Endodermal cell (in vitro differentiated cells): ENCODE results near the gene CYP2W1. TPM values are rescaled to one million over a fixed set of nuclear protein-coding genes. Genes with fewer than 3 reads are reported as not detected.

Experiments
- DNase-seq: peaks from one replicate; pipeline ENCODE4 v3.0.0-alpha.2; 2017
- H3K27ac ChIP-seq: 2 replicates; pipeline ENCODE4 v1.5.1; 2013; ENCODE audit warnings: mild to moderate bottlenecking, low read depth, low read length, moderate library complexity
- H3K27me3 ChIP-seq: 2 replicates; pipeline ENCODE4 v1.6.1; 2013; ENCODE audit warnings: mild to moderate bottlenecking, low read length, moderate library complexity; ENCODE audit not compliant: insufficient read depth, control insufficient read depth, poor library complexity, severe bottlenecking
- H3K36me3 ChIP-seq: 2 replicates; pipeline ENCODE4 v1.7.0; 2013; ENCODE audit warnings: mild to moderate bottlenecking, low read length, moderate library complexity; ENCODE audit not compliant: control insufficient read depth, insufficient read depth
- H3K4me1 ChIP-seq: one replicate; pipeline ENCODE4 v1.7.0; 2013; ENCODE audit warnings: low read length; ENCODE audit not compliant: control insufficient read depth, insufficient read depth
- H3K4me3 ChIP-seq: 2 replicates; pipeline ENCODE4 v1.5.1; 2013; ENCODE audit warnings: mild to moderate bottlenecking, low read length, moderate library complexity
- H3K9ac ChIP-seq: 2 replicates; pipeline ENCODE4 v1.6.1; 2013; ENCODE audit warnings: mild to moderate bottlenecking, low read length, moderate library complexity; ENCODE audit not compliant: poor library complexity, severe bottlenecking; ENCODE audit errors: extremely low read depth
- H3K9me3 ChIP-seq: 2 replicates; pipeline ENCODE4 v1.6.1; 2013; ENCODE audit warnings: mild to moderate bottlenecking, low read length, moderate library complexity; ENCODE audit not compliant: control insufficient read depth
- H3K27ac Mint-ChIP-seq: 2 replicates; pipeline ENCODE4 v1.8.0; 2020; ENCODE audit warnings: mixed read lengths
- H3K27me3 Mint-ChIP-seq: 2 replicates; pipeline ENCODE4 v1.8.0; 2021; ENCODE audit warnings: mild to moderate bottlenecking, mixed read lengths; ENCODE audit not compliant: insufficient read depth
- H3K36me3 Mint-ChIP-seq: 2 replicates; pipeline ENCODE4 v1.8.0; 2020; ENCODE audit warnings: low read depth, mixed read lengths
- H3K4me1 Mint-ChIP-seq: 2 replicates; pipeline ENCODE4 v1.8.0; 2020; ENCODE audit warnings: mixed read lengths
- H3K4me3 Mint-ChIP-seq: 2 replicates; pipeline ENCODE4 v1.8.0; 2020; ENCODE audit warnings: mild to moderate bottlenecking, moderate library complexity, mixed read lengths
- H3K9me3 Mint-ChIP-seq: 2 replicates; pipeline ENCODE4 v1.8.0; 2020; ENCODE audit warnings: mild to moderate bottlenecking, mixed read lengths
- WGBS, 2 experiments: methylation state at CpG; one replicate each; pipeline versions ENCODE4 v1.1.5 to v1.1.7; 2013; ENCODE audit warnings: missing lambda C conversion rate in 2 of 2, mixed read lengths in 1 of 2; ENCODE audit not compliant: insufficient coverage in 1 of 2, insufficient read length in 1 of 2; 5-methylcytosine and 5-hydroxymethylcytosine counted together
- total RNA-seq, 2 donors: library from RNA; stranded (reverse); fragmentation: NEBNext Ultra II Directional in 1 of 2; extraction: Animal tissue kit (Norgen Biotek cat#: 25700) in 1 of 2; gene quantifications; 2 replicates in 1 of 2; 3 replicates in 1 of 2; pipeline ENCODE4 v1.2.1, GENCODE V29; 2021
- TF ChIP-seq, protein P1 (sequence below): fragments of 200-600 bp; sonication (generic); conservative IDR thresholded peaks from 2 replicates; pipeline ENCODE4 v1.5.0; 2021; ENCODE audit warnings: antibody characterized with exemption, mild to moderate bottlenecking

CYP2W1 gene
- total RNA-seq, 2 donors from 2014 or later, result not detected

- no peaks in the 10 kb centered on the region for H3K4me1 ChIP-seq
- H3K36me3 ChIP-seq, result peaks cover 13% of the 10 kb centered on the region
- no peak overlapping the region for H3K27ac Mint-ChIP-seq
- no peaks in the 10 kb centered on the region for H3K27me3 Mint-ChIP-seq
- peak overlapping the region; percentile 55 for H3K9ac ChIP-seq
- H3K9me3 ChIP-seq, result no peaks in the 10 kb centered on the region
- WGBS, 2 experiments, result 0 to 1% methylated on average over 37 to 76 of the region's 77 CpGs
- H3K27me3 ChIP-seq, result no peaks in the 10 kb centered on the region
- DNase-seq, result peak; percentile 92
- peak overlapping the region; percentile 82 for H3K4me3 ChIP-seq
- peak overlapping the region; percentile 66 for H3K4me3 Mint-ChIP-seq
- peak overlapping the region; percentile 73 for H3K27ac ChIP-seq
- TF ChIP-seq, protein P1, sequence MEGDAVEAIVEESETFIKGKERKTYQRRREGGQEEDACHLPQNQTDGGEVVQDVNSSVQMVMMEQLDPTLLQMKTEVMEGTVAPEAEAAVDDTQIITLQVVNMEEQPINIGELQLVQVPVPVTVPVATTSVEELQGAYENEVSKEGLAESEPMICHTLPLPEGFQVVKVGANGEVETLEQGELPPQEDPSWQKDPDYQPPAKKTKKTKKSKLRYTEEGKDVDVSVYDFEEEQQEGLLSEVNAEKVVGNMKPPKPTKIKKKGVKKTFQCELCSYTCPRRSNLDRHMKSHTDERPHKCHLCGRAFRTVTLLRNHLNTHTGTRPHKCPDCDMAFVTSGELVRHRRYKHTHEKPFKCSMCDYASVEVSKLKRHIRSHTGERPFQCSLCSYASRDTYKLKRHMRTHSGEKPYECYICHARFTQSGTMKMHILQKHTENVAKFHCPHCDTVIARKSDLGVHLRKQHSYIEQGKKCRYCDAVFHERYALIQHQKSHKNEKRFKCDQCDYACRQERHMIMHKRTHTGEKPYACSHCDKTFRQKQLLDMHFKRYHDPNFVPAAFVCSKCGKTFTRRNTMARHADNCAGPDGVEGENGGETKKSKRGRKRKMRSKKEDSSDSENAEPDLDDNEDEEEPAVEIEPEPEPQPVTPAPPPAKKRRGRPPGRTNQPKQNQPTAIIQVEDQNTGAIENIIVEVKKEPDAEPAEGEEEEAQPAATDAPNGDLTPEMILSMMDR, result no peak
- peaks cover 5% of the 10 kb centered on the region for H3K36me3 Mint-ChIP-seq
- no peaks in the 10 kb centered on the region for H3K9me3 Mint-ChIP-seq
- peaks cover 6% of the 10 kb centered on the region for H3K4me1 Mint-ChIP-seq
Measured at GRCh38 chr7:1028044-1028770, 45.2 kb downstream of the CYP2W1 start.

GRCh38 chr7:1028775-1029636, 46.0 kb downstream of the CYP2W1 start:
- peaks cover 6% of the 10 kb centered on the region for H3K4me1 Mint-ChIP-seq
- peak overlapping the region; percentile 73 for H3K27ac ChIP-seq

More at GRCh38 chr7:1028775-1029636, 46.0 kb downstream of the CYP2W1 start:
- Mint-ChIP-seq H3K9me3 (no peaks in the 10 kb centered on the region), H3K36me3 (peaks cover 5% of the 10 kb centered on the region), H3K27ac (peak overlapping the region; percentile 82), H3K4me3 (peak overlapping the region; percentile 66), H3K27me3 (no peaks in the 10 kb centered on the region)
- no peaks in the 10 kb centered on the region for H3K4me1 ChIP-seq
- no peaks in the 10 kb centered on the region for H3K27me3 ChIP-seq
- 77 to 85% methylated on average over 13 to 18 of the region's 18 CpGs for WGBS, 2 experiments
- TF ChIP-seq, protein P1, result no peak
- no peaks in the 10 kb centered on the region for H3K9me3 ChIP-seq
- peak; percentile 82 for DNase-seq
- peak overlapping the region; percentile 82 for H3K4me3 ChIP-seq
- H3K9ac ChIP-seq, result peak overlapping the region; percentile 55
- peaks cover 13% of the 10 kb centered on the region for H3K36me3 ChIP-seq
